Stomach (tissue), 9 donors: Measurements from ENCODE around the gene TBK1. TPM values are rescaled to one million over a fixed set of nuclear protein-coding genes. Genes with fewer than 3 reads are reported as not detected.

Experiments used
- DNase-seq, 2 donors: peaks; one replicate each; pipeline versions ENCODE4 v3.0.0 to v3.0.0-alpha.2; 2013 to 2019
- H3K27ac ChIP-seq, 5 donors: fragments of 200-600 bp in 4 of 5; sonication (generic) in 4 of 5; one replicate each; pipeline ENCODE4 v1.5.1; 2013 to 2019; ENCODE audit warnings: mild to moderate bottlenecking in 1 of 5, moderate library complexity in 1 of 5
- H3K27me3 ChIP-seq, 3 donors: fragments of 200-600 bp; sonication (generic); one replicate each; pipeline ENCODE4 v1.5.1; 2017 to 2019; ENCODE audit warnings: mixed run types in 1 of 3
- H3K36me3 ChIP-seq, 4 donors: fragments of 200-600 bp; sonication (generic); 1 replicate in 3 of 4; 2 replicates in 1 of 4; pipeline ENCODE4 v1.5.1; 2016 to 2019
- H3K4me1 ChIP-seq, 4 donors: fragments of 200-600 bp; sonication (generic); one replicate each; pipeline ENCODE4 v1.5.1; 2016 to 2019
- H3K4me3 ChIP-seq, 4 donors: fragments of 200-600 bp; sonication (generic) in 3 of 4; one replicate each; pipeline ENCODE4 v1.5.1; 2016 to 2019; ENCODE audit warnings: mild to moderate bottlenecking in 1 of 4
- H3K9me3 ChIP-seq, 4 donors: fragments of 200-600 bp; sonication (generic); one replicate each; pipeline ENCODE4 v1.5.1; 2016 to 2019
- CTCF ChIP-seq, 7 experiments: fragments of 450-650 bp in 4 of 7; fragments of 200-600 bp in 3 of 7; sonication (generic) in 3 of 7; IDR thresholded peaks; one replicate each; pipeline ENCODE4 v1.5.1; 2016 to 2019; ENCODE audit warnings: antibody characterized with exemption in 7 of 7, control low read depth in 2 of 7, mild to moderate bottlenecking in 1 of 7
- EP300 ChIP-seq: sonication (generic); formaldehyde crosslinking; IDR thresholded peaks from one replicate; pipeline ENCODE4 v1.6.1; 2017; ENCODE audit warnings: antibody characterized with exemption
- POLR2A ChIP-seq, 4 donors: fragments of 450-650 bp; IDR thresholded peaks; one replicate each; pipeline ENCODE4 v1.6.1; 2016; ENCODE audit warnings: antibody characterized with exemption in 4 of 4, control low read depth in 2 of 4, mild to moderate bottlenecking in 1 of 4, moderate library complexity in 1 of 4
- POLR2AphosphoS5 ChIP-seq, 3 donors: sonication (generic); formaldehyde crosslinking; IDR thresholded peaks; one replicate each; pipeline ENCODE4 v1.6.1; 2016; ENCODE audit warnings: antibody characterized with exemption in 3 of 3
- WGBS, 5 donors: extraction: QIAGEN DNeasy Blood & Tissue Kit in 3 of 5; methylation state at CpG; one replicate each; pipeline versions ENCODE4 v1.1.5 to v1.1.7; 2013 to 2018; 5-methylcytosine and 5-hydroxymethylcytosine counted together
- intact Hi-C: fragments of 100-400 bp; cut with DNase I; formaldehyde crosslinking; loops from one replicate; pipeline ENCODE4 v1.15.1; 2023; ENCODE audit warnings: low total_unique reads
- polyA plus RNA-seq, 3 donors: library from polyadenylated mRNA; stranded (reverse); fragments of 200-250 nt; gene quantifications; one replicate each; pipeline ENCODE4 v1.2.3, GENCODE V29; 2013
- total RNA-seq, 5 donors: library from RNA; depleted of rRNA; stranded (reverse); fragments of >200 nt; gene quantifications; one replicate each; pipeline versions ENCODE4 v1.1.0 to v1.2.3, GENCODE V29; 2014 to 2016
- donor health status: healthy with polysubstance abuse.
- donor health status: Bipolar disorder and iron deficiency.
- donor health status: healthy.

Gene TBK1
- total and polyA plus RNA-seq, 8 donors, result 1.4 to 45.5 (median 12.4) TPM

- no peak for DNase-seq
- no peak for TF ChIP-seq POLR2A (IDR thresholded peaks at IDR 0.05)
- TF ChIP-seq EP300, result no peak
- TF ChIP-seq CTCF (IDR thresholded peaks at IDR 0.05), result no peak
- TF ChIP-seq POLR2AphosphoS5 (IDR thresholded peaks at IDR 0.05), result no peak
- Histone ChIP-seq H3K36me3 (no peaks in the 10 kb centered on the region), H3K9me3 (no peaks in the 10 kb centered on the region), H3K27ac (no peak overlapping the region), H3K4me3 (no peak overlapping the region), H3K27me3 (no peaks in the 10 kb centered on the region), H3K4me1 (peaks cover 0 to 10% (median 4%) of the 10 kb centered on the region in 4 donors)
- intact Hi-C loops, result loop anchor here (5.0 kb wide), 1 partner anchor 141 kb away; no protein-coding TSS in a partner anchor
- WGBS, 5 donors, result 56 to 65% (median 58%) methylated on average over 7 of the region's 7 CpGs
Measured at GRCh38 chr12:64551676-64552075, 99.8 kb downstream of the TBK1 start.

Other genes with a start within 250 kb of the TBK1 start
- 10 to 100 TPM in 2 of 5 donors, 1 to 10 TPM in 3; 1.2 to 32.0 (median 8.8) TPM for gene KICS2, start 229.8 kb upstream of the TBK1 start, total RNA-seq
- gene KICS2, start 229.8 kb upstream of the TBK1 start, polyA plus RNA-seq, result 1 to 10 TPM; 3.1 to 4.3 (median 3.7) TPM
- gene C12orf56, start 61.4 kb upstream of the TBK1 start, total RNA-seq, result 1 to 10 TPM in 1 of 5 donors, not detected in 4; 1.7 TPM
- 1 to 10 TPM in 2 of 3 donors, not detected in 1; 1.5 TPM for gene C12orf56, start 61.4 kb upstream of the TBK1 start, polyA plus RNA-seq
- 100 to 1,000 TPM in 1 of 5 donors, 10 to 100 TPM in 4; 18.3 to 109 (median 32.5) TPM for gene XPOT, start 47.7 kb upstream of the TBK1 start, total RNA-seq
- gene XPOT, start 47.7 kb upstream of the TBK1 start, polyA plus RNA-seq, result 10 to 100 TPM; 12.8 to 16.6 (median 13.0) TPM
- gene RASSF3, start 158.4 kb downstream of the TBK1 start, total RNA-seq, result 100 to 1,000 TPM in 1 of 5 donors, 10 to 100 TPM in 4; 34.4 to 109 (median 61.0) TPM
- gene RASSF3, start 158.4 kb downstream of the TBK1 start, polyA plus RNA-seq, result 10 to 100 TPM; 29.3 to 68.2 (median 48.6) TPM